Measurements from ENCODE around the gene RANBP3. TPM values are rescaled to one million over a fixed set of nuclear protein-coding genes. Genes with fewer than 3 reads are reported as not detected.
"Not testable (repeated sequence)": the region's sequence is repeated elsewhere in the genome, so short reads cannot be mapped to it uniquely, and the experiment has no call there.

The RANBP3 gene, protein sequence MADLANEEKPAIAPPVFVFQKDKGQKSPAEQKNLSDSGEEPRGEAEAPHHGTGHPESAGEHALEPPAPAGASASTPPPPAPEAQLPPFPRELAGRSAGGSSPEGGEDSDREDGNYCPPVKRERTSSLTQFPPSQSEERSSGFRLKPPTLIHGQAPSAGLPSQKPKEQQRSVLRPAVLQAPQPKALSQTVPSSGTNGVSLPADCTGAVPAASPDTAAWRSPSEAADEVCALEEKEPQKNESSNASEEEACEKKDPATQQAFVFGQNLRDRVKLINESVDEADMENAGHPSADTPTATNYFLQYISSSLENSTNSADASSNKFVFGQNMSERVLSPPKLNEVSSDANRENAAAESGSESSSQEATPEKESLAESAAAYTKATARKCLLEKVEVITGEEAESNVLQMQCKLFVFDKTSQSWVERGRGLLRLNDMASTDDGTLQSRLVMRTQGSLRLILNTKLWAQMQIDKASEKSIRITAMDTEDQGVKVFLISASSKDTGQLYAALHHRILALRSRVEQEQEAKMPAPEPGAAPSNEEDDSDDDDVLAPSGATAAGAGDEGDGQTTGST
- total RNA-seq = 28.3 and 78.8 TPM in 2 replicates

DNA sequence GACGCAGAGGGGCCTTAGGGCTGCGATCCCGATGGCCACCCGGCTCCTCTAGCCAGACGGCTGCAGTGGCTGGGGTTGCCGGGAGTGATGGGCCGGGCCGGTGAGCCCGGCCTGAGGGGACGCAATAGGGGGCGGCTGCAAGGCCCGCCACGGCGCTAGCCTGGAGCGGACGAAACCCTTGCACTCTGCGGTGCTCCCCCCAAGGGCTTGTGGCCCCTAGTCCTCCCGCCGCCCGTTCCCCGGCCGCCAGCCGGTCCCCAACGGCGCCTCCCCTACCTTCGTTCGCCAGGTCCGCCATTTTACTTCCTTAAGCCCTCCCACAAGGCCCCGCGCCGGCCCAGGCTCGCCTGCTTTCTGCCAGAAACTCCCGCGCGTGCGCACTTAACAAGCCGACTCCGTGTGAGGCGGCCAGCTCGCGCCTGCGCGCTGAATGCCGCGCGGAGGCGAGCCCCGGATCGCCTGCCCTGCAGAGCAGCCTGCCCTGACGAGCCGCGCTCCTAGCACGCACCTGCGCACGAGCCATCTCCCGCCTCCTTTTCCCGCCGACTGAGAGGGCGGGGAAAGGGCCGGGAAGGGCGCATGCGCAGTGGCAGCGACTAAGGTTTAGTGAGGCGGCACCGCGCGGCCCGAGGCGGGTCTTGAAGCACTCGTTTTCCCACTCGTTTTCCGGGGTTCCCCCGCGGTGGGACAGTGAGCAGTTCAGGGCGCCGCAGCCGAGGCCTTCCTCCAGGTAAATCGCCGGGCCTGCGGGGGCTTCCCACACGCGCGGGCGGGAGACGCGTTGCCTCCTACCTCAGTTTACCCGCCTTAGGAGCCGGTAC is at the start of gene RANBP3:
Gene RANBP3, minus strand, starts transcription at position 356 of the 821 bp plus-strand sequence. Its CDS starts 58 bp downstream, at position 298.
- peak; percentile 97 for DNase-seq (ENCODE audit: low read depth)

DNA sequence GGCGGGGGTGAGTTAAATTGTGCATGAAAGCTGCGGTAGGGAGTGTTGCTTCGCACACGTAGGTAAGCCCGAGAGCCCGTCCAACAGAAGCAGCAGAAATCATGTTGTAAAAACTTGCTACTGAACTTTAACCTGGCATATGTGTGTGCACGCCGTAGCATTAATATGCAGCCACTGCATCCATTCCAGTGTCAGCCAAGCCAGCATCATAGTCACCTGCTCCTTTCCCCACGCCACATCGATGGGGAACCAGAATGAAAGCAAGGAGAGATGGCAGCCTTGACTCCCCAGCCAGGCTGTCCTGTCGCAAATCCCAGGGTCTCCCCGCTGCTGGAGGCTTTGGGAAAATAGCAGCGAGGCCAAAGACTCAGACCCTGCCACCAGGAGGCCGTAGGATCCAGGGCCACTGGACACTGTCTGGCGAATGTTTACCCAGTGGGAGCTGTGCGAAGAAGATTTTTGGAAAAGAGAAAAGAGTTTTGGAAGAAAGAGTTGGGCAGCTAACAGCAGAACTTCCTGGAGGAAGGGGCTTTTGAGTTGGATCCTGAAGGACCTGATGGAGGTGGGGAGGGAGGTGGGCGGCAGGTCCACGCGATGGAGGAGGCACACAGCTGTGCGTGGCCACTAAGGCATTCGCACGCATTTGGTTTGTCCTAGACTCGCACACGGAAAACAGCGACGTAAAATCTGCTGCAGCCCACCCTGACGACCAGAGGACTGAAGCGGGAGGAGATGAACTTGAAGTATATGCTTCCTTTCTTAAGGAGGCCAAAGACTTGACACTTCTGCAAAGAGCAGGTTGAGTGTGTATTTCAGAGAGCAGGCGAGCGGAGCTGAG is 48.7 kb upstream of the RANBP3 start:
- DNase-seq (ENCODE audit: low read depth) = no peak

DNA sequence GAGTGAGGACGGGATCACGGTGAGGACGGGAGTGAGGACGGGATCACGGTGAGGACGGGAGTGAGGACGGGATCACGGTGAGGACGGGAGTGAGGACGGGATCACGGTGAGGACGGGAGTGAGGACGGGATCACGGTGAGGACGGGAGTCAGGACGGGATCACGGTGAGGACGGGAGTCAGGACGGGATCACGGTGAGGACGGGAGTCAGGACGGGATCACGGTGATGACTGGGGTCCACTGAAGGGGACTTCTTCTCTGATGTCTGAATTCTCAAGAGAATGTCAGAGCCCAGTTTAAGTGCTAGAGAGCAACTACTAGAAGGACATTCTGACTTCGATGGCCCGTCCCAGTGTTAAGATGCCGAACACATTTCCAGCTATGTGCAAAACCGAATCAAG is 46.8 kb upstream of the RANBP3 start:
- DNase-seq (ENCODE audit: low read depth) = not testable (repeated sequence)

DNA sequence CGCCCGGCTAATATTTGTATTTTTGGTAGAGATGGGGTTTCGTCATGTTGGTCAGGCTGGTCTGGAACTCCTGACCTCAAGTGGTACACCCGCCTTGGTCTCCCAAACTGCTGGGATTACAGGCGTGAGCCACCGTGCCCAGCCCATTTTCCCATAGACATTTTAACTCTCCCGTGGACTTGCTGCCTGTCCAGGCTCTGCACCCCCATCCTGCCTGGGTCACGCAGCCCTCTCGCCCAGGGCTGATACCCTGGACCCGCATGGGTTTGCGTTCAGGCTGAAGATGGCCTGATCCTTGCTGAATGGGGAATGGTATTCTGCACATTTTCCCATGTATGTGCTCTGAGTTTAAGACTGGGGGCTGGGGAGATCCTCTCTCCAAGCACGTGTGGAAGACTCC is 46.0 kb upstream of the RANBP3 start:
- DNase-seq (ENCODE audit: low read depth) = no peak

DNA sequence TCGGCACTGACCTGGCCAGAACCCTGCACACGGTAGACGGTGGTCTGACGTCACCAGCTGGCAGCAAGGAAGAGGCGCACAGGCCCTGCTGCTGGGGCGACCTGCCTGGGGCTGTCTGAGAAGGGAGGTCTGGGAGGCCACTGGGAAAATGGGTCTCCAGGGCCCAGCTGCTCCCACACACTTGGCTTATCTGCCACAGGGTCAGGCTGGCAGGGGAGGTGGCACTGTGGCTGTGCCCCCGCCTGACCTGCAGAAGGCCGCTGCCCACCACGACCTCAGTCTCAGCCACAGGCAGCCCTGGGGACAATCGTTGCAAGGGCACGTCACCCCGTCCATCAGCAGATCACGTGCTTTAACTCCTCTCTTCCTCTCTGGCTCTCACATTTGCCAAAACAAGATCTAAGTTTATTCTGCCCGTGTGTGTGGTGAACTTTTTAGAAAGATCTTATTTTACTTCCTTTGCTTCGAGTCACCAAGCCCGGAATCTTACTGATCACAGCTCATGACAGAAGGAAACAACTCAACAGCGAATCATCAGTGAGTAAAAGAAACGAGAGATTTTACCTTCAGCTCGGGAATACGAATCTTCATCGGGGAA is 45.2 kb upstream of the RANBP3 start:
- peak; percentile 28 for DNase-seq (ENCODE audit: low read depth)

DNA sequence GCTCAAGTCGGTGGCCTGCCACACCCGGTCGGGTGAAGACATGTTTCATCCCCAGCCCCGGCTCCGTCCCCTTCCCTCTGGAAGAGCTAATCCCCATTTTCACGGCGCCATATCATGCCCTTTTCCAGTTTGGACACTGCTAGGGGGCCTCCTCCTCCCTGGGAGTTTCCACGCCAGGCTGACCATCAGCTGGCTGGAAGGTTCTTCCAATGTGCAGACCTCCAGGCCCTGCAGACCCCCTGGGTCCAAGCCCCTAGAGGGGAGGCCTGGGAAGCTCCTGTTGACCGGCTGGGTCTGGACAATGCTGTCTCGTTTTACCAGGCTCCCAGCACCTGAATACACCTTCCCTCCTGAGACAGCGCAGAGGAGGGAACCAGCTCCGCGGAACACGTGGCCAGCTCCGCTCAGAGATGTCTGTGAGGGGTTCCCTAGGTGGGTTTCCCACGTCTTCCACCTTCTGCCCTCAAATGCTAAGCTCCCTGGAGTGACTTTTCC is 44.7 kb upstream of the RANBP3 start:
- DNase-seq (ENCODE audit: low read depth) = no peak

DNA sequence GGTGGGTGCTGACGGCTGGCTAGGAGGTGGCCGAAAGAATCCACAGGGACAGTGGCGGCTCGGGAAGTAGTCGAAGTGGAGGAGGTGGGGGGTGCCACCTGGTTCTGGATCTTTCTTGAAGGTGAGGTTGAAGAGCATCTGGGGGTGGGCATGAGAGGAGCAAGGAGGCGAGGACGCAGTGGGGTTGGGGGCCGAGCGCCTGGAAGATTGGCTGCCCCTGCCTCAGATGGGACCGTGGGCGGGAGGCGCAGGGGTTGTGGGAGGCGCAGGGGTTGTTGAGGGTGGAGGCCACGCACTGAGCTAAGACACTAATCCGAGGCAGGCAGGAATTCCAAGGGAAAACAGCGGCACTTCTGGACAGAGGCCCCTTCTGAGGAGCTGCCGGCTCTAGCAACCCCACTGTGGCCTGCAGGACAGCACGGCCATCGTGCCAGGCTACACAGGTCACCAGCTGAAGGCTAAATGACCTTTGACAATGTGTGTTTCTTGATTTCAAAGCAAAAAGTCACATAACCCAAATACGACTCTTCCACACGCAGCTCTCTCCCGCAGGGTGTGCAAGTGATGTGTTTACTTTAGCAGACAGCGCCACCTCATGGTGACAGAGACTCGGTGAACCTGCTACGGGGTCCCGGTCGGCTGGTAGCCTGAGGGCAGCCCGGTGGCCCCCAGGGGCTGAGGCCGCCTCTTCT is 44.1 kb upstream of the RANBP3 start:
- DNase-seq (ENCODE audit: low read depth) = peak; percentile 71

DNA sequence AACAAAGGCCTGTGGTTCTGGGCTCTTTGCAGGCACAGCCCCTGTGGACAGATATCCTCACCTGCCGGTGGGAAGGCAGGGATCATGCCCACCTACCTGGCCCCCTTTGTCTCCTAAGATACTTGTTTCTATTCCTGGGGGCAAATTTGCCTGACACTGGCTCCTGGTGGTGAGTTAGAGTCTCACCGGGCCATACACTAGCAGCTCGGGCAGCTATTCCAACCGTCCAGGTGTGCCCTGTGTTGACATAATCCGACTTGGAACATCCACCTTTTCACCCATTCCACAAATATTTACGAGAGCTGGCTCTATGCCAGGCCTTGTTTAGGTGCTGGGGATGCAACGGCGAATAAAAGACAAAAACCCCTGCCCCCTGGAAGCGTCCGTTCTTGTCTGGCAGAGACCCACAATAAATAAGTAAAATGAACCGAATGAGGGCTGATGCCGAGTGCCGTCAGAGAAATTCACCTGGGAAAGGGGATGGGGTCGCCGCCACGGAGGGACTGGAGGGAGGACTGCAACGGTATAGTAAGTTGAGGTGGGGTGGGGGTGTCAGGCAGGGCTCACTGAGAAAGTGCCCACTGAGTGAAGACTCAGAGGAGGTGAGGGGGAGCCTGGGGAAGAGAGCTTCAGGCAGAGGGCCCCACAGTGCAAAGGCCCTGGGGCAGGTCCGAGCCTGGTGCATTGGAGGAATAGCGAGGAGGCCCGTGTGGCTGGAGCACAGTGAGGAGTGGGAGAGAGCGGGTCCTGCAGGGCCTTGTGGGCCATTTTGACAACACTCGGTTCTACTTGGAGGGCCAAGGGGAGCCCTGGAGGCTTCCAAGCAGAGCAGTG is 43.2 kb upstream of the RANBP3 start:
- DNase-seq (ENCODE audit: low read depth) = no peak

DNA sequence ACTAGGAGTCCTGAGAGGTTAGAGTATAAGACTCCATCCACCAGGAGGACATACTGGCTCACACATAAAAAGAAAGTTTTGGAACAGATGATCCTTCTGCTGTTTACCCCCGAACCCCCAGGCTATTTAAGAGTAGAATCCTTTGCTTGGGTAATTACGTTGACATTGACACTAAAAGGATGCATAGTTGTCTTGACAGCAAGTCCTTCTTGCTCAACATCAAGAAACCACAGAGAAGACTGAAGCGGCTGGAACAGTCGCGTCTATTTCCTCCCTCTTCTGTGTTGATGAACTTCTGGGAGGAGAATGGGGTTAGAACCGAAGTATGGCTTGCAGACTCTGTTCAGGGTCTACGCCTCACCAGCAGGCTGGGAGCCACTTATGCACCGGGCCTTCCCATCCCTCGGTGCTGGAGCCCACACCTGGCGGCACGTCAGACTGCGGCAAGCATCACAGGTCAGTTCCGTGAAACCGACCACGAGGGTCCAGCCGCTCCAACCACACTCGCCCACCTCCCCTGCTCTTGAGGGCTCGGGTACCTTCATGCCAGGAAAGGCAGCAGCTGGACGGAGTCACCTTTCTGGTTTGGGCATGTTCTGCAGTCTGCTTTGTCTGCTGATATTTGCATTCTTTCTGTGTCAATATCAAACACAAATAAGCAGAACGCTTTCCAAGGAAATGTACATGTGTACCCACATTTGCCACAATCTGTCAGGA is 42.4 kb upstream of the RANBP3 start:
- DNase-seq (ENCODE audit: low read depth) = no peak

DNA sequence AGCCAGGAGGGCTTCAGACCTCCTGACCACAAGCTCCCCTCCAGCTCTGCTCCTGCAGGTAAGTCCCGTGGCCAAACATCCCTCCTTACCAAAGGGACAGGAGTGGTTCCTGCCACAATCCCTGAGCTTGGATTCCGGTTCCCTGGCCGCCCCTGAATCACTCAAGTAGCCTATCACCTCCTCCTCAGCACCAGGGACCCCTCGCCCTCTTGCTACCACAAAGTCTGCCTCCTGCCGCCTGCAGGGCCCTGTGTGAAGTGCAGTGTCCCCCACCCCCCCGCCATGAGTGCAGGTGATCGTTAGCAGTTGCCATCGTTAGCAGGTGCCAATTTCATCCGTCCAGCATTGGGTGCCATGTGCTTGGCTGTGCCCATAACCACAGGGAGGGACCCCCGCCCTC is 40.8 kb upstream of the RANBP3 start:
- no peak for DNase-seq (ENCODE audit: low read depth)

DNA sequence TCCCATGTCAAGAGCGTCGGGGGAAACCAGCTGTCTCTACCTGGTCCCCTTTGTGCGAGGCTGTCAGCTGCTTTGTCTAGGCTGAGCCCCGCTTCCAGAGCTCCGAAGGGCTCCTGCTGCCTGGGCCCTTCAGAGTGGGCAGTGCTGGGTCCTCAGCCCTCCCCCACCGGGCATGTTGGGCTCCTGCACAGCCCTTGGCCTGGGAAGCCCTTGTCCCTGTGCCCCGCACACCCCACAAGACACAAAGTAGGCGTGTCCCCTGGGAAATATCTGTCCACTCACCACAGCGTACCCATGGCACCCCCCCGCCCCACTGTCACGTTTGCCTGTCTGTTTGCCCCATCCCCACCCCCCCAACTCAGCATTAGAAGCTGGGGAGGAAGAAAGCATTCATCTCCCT is 39.6 kb upstream of the RANBP3 start:
- no peak for DNase-seq (ENCODE audit: low read depth)

DNA sequence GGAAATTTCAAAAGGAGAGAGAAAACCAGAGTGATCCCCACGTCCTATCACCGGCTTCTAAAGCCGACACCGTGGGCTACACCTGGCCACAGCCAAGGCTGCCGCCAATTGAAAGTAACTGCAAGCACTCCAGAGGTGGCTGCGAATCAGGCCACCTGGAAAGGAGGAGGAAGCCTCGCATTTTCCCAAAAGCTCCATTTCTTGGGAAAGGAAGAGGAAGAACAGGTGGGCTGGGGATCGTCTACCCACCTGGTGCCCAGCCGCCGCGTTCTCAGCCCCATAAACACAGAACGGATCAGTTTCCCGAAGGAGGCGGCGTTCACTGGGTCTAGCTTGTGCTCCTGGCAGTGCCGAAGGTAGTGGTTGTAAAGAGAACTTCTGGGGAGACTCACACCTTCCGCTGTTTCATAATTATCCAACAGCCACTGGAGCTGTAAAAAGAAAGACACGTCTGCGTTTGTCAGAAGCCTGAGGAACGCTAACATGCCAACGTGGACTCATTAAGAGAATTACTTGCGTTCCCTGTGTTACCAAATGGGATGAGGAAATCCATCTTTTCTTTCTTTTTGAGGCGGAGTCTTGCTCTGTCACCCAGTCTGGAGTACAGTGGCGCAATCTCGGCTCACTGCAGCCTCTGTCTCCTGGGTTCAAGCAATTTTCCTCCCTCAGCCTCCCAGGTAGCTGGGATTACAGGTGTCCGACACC is 38.1 kb upstream of the RANBP3 start:
- DNase-seq (ENCODE audit: low read depth) = no peak

DNA sequence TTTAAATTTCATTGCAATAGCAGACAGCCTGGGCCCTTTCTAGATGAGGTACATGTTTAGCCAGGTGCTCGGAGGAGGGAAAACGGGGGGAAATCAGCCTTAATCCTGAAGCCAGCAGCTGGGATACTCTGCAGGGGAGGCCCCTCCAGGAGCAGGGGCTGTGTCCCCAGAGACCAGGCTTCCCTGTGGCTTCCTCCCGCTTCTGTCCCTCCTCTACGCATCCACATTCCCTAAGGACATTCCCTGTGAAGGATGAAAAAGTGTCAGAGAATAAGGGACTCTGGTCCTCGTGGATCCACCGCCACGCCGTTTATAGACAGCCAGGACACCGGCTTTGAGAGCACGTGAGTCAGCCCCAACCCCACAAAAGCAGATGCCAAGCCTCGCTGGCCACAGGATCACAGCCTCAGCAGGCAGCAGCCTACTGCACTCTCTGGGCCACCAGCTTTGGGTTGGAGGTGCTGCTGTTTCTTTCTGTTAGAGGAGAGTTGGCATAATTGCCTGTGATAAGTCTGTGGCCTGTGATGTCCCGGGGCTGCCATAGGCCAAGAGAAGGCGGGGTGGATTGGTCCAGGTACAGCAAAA is 36.7 kb upstream of the RANBP3 start:
- no peak for DNase-seq (ENCODE audit: low read depth)

DNA sequence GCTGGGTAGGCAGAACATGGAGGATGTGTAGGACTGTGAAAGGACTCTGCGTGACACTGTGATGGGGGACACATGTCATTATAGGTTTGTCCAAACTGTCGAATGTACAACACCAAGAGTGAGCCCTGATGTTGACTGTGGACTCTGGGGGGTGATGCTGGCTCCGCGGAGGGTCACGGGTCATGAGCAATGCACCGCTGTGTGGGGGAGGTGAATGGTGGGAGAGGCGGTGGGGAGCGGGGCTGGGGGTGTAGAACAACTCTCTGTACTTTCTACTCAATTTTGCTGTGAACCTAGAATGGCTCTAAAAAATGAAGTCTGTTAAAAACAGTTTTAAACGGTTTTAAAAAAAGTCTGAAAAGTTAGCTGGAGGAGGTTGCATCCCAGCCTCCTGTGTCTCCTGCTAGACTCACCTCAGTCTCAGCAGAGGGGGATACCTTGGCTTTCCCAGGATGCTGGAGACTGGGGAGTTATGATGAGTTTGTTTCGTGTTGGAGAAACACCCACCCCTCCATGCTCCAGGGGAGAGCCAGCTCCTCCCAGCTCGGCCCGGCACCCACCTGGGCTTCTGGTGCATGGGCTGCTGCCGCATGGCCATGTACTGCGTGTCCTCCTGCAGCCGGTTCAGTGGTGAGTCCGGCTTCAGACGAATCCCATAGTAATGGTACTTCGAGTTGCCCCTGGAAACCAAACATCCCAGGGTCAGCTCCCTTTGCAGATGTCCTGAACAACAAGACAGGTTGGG is 34.7 kb upstream of the RANBP3 start:
- no peak for DNase-seq (ENCODE audit: low read depth)

DNA sequence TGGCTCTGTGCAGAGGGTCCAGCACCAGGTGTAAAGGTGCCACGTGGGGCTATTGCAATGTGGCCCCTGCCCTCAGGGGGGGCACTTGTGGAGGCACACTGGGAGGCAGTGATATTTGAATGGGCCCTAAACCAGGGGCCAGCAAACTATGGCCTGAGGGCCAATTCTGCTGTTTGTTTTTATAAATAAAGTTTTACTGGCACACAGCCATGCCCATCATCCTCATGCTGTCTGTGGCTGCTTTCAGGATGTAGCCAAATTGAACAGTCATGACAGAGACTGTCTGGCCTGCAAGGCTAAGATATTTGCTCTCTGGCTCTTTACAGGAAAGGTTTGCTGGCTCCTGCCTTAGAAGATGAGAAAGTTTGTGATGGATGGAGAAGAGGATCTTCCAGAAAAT is 33.9 kb upstream of the RANBP3 start:
- DNase-seq (ENCODE audit: low read depth) = no peak

DNA sequence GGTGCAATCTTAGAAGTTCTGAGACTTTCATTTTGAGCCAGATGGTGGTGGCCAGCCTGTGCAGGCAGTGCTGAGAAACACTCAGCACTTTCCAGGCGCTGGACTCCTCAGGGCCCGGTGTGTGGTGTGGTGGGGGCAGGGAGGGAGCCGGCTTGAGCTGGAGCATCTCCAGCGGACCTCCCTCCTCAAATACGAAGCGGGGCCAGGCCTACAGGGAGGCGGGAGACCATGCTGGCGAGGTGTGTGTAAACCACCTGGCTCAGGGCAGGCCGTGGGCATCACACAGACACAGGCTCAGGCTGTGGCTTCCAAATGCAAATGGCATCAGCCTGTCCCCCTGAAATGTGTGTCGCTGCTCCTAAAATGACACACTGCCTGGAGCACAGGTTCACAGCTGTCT is 33.3 kb upstream of the RANBP3 start:
- no peak for DNase-seq (ENCODE audit: low read depth)

DNA sequence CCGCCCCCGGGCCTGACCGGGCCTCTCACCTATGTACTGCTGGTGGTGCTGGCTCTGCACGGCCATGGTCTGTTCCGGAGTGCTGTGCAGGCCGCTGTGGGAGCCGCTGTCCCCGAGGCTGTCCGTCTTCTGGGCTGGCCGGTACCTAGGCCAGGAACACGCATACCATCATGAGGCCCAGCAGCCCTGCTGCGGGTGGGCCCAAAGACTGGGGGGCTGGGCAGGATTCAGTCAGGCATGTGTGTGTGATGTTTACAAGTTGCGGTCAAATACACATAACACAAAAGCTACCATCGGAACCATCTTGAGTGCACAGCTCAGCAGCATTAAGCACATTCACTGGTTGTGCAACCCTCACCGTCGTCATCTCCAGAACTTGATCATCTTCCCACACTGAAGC is 32.2 kb upstream of the RANBP3 start:
- DNase-seq (ENCODE audit: low read depth) = no peak
